ENCODE measurements around the gene TEX264. TPM values are rescaled to one million over a fixed set of nuclear protein-coding genes. Genes with fewer than 3 reads are reported as not detected.

The TEX264 gene
- total and polyA plus RNA-seq, 2 experiments from 2014 or later = 10.0 to 13.3 TPM

GRCh38 chr3:51696954-51697353 lies 25.9 kb downstream of the TEX264 start (continued):
- TF ChIP-seq ZNF462 (CRISPR knock-in tag; IDR thresholded peaks at IDR 0.05) (no peak), ZNF114 (CRISPR knock-in tag; IDR thresholded peaks at IDR 0.05) (no peak)

GRCh38 chr3:51698209-51698608 lies 27.2 kb downstream of the TEX264 start:
- Histone ChIP-seq H4K20me1 (replicated peaks; ENCODE audit: insufficient read depth) (no peaks in the 10 kb centered on the region), H3K4me3 (no peak overlapping the region), H3K27ac (ENCODE audit: low read depth) (no peak overlapping the region), H3K4me2 (no peak overlapping the region), H3F3A (replicated peaks; ENCODE audit: low read depth) (no peaks in the 10 kb centered on the region), H3K36me3 (ENCODE audit: insufficient read depth) (no peaks in the 10 kb centered on the region), H2AFZ (no peak overlapping the region), H3K4me1 (ENCODE audit: insufficient read depth) (peaks cover 7% of the 10 kb centered on the region), H3K79me2 (replicated peaks; ENCODE audit: insufficient read depth) (no peaks in the 10 kb centered on the region), H3K27me3 (ENCODE audit: insufficient read depth) (no peaks in the 10 kb centered on the region), H3K9me2 (ENCODE audit: insufficient read depth) (no peaks in the 10 kb centered on the region)
- Mint-ChIP-seq H3K36me3 (ENCODE audit: low read depth) (peaks cover 2% of the 10 kb centered on the region; the same call in 1 of the 3 replicates), H3K9me3 (no peaks in the 10 kb centered on the region), H3K4me1 (peaks cover 8% of the 10 kb centered on the region), H3K4me3 (no peak overlapping the region), H3K27ac (no peak overlapping the region), H3K27me3 (ENCODE audit: insufficient read depth, low read depth, poor library complexity) (peaks cover 5% of the 10 kb centered on the region)
- DNase-seq (ENCODE audit: low spot score) = no peak
- no peak for TF ChIP-seq JUNB (IDR thresholded peaks at IDR 0.05; ENCODE audit: unreplicated experiment)
- ATAC-seq = no peak

GRCh38 chr3:51700403-51700802 lies 29.4 kb downstream of the TEX264 start:
- Histone ChIP-seq H3K4me1 (ENCODE audit: insufficient read depth) (peaks cover 16% of the 10 kb centered on the region), H4K20me1 (replicated peaks; ENCODE audit: insufficient read depth) (no peaks in the 10 kb centered on the region; the same call in 1 of the 2 replicates), H3F3A (replicated peaks; ENCODE audit: low read depth) (no peaks in the 10 kb centered on the region), H3K9me2 (ENCODE audit: insufficient read depth) (no peaks in the 10 kb centered on the region), H3K4me3 (no peak overlapping the region), H3K27me3 (ENCODE audit: insufficient read depth) (no peaks in the 10 kb centered on the region), H3K36me3 (ENCODE audit: insufficient read depth) (no peaks in the 10 kb centered on the region), H2AFZ (no peak overlapping the region), H3K4me2 (no peak overlapping the region), H3K79me2 (replicated peaks; ENCODE audit: insufficient read depth) (no peaks in the 10 kb centered on the region), H3K27ac (ENCODE audit: low read depth) (no peak overlapping the region)
- 0 out of 3 replicates have a peak, but pooled peaks cover 2% of the 10 kb centered on the region for H3K36me3 Mint-ChIP-seq (ENCODE audit: low read depth)
- no peak for ATAC-seq
- H3K27ac Mint-ChIP-seq = no peak overlapping the region
- H3K4me1 Mint-ChIP-seq = peaks cover 22% of the 10 kb centered on the region
- no peak for DNase-seq (ENCODE audit: low spot score)
- peaks cover 1% of the 10 kb centered on the region for H3K27me3 Mint-ChIP-seq (ENCODE audit: insufficient read depth, low read depth, poor library complexity)
- no peaks in the 10 kb centered on the region for H3K9me3 Mint-ChIP-seq
- H3K4me3 Mint-ChIP-seq = no peak overlapping the region
- TF ChIP-seq EZH2phosphoT487 (IDR thresholded peaks at IDR 0.05; ENCODE audit: unreplicated experiment) (no peak), NANOG (IDR thresholded peaks at IDR 0.05; ENCODE audit: borderline replicate concordance) (no peak), ZNF462 (CRISPR knock-in tag; IDR thresholded peaks at IDR 0.05) (no peak)

Data from GM23338 (cell line).